HUES6 (cell line): ENCODE results near the gene HP1BP3.
"Not testable (repeated sequence)": the region's sequence is repeated elsewhere in the genome, so short reads cannot be mapped to it uniquely, and the experiment has no call there.

Experiments
- H3K27ac ChIP-seq: 2 replicates; pipeline ENCODE4 v1.7.0; 2013; ENCODE audit warnings: low read depth, mild to moderate bottlenecking, low read length, inconsistent platforms
- H3K27me3 ChIP-seq: 2 replicates; pipeline ENCODE4 v1.6.1; 2013; ENCODE audit warnings: low read length; ENCODE audit not compliant: control insufficient read depth, insufficient read depth
- H3K36me3 ChIP-seq: 2 replicates; pipeline ENCODE4 v1.6.1; 2013; ENCODE audit warnings: low read length; ENCODE audit not compliant: control insufficient read depth, insufficient read depth
- H3K4me1 ChIP-seq: 2 replicates; pipeline ENCODE4 v1.6.1; 2013; ENCODE audit warnings: low read length; ENCODE audit not compliant: control insufficient read depth, insufficient read depth
- H3K4me3 ChIP-seq: 2 replicates; pipeline ENCODE4 v1.5.1; 2013; ENCODE audit warnings: low read depth, low read length
- H3K9ac ChIP-seq: one replicate; pipeline ENCODE4 v1.6.1; 2013; ENCODE audit warnings: mild to moderate bottlenecking, low read length
- H3K9me3 ChIP-seq: 2 replicates; pipeline ENCODE4 v1.6.1; 2013; ENCODE audit warnings: low read depth, low read length; ENCODE audit not compliant: control insufficient read depth, insufficient read depth

HP1BP3 gene

DNA sequence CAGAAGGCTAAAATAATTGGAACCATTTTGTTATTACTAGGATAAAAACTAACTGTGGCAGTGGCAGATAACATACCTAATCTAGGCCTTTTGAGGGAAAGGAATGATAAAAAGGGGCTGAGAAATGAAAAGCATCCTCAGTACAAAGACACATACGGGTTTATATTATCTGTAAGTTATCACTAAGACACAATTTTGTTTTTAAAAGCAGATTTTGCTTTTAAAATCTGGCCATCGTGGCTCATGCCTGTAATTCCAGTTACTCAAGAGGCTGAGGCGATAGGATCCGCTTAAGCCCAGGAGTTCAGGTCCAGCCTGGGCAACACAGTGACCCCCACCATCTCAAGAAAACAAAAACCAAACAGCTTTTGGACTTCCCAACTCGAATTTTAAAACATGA is 24.8 kb upstream of the HP1BP3 start:
- Histone ChIP-seq H3K9me3 (no peaks in the 10 kb centered on the region), H3K27ac (no peak overlapping the region), H3K36me3 (peaks cover 30% of the 10 kb centered on the region), H3K4me3 (no peak overlapping the region), H3K4me1 (no peaks in the 10 kb centered on the region), H3K27me3 (no peaks in the 10 kb centered on the region), H3K9ac (no peak overlapping the region)

DNA sequence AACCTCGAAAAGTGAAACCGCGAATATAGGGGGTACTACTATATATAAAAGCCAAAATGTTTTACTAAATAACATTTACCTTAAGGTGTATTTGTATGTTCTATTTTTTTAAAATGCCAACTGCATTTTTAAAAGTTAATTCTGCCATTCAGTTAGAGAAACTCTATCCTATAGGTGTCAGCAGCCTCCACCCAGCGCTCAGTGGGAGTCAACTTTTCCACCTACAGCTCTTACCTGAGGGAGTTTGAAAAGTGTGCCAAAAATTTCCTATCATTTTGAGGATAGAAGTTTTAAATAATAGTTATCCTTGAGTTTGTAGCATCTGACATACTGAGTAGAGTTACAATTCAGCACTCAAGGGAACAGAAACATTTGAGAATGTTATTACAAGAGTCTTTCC is 6.1 kb upstream of the HP1BP3 start:
- H3K4me1 ChIP-seq, result peaks cover 3% of the 10 kb centered on the region
- no peaks in the 10 kb centered on the region for H3K27me3 ChIP-seq
- H3K9ac ChIP-seq, result no peak overlapping the region
- H3K27ac ChIP-seq, result no peak overlapping the region
- no peak overlapping the region for H3K4me3 ChIP-seq
- no peaks in the 10 kb centered on the region for H3K36me3 ChIP-seq
- no peaks in the 10 kb centered on the region for H3K9me3 ChIP-seq

DNA sequence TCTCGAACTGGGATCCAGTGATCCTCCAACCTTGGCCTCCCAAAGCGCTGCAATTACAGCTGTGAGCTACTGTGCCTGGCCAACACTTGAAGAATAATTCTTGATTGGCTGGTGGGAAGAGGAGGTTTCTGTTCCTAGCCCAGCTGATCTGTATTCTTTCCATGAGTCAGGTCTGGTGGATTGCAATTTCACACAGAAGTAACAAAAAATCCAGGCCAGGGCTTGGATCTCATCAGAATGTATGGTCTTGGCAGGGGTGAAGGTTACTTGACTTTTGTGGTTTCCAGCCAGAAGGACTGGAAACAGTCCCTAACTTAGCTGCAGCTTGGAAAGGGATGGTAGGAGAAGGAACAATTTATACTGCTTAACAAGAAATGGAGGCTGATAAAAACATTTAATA is 5.1 kb upstream of the HP1BP3 start:
- no peaks in the 10 kb centered on the region for H3K9me3 ChIP-seq
- H3K27me3 ChIP-seq, result no peaks in the 10 kb centered on the region
- H3K36me3 ChIP-seq, result no peaks in the 10 kb centered on the region
- H3K27ac ChIP-seq, result no peak overlapping the region
- H3K4me3 ChIP-seq, result no peak overlapping the region
- no peak overlapping the region for H3K9ac ChIP-seq
- H3K4me1 ChIP-seq, result peaks cover 6% of the 10 kb centered on the region

DNA sequence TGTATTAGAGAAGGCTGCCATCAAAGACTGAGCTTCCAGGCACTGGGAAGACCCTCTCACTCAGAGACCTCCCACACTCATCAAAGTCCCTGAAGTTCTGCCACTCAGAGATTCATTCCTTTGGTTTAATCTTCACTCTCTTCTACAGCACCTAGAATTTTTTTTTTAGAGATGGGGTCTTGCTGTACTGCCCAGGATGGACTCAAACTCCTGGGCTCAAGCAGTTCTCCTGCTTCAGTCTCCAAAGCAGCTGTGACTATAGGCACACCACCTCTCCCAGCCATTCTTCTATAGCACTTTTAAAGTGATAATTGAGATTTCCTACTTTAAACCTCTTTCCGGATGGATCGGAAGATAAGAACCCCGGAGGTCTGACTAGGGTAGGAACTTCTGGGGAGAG is 3.7 kb upstream of the HP1BP3 start:
- Histone ChIP-seq H3K4me1 (peaks cover 6% of the 10 kb centered on the region), H3K9ac (no peak overlapping the region), H3K9me3 (no peaks in the 10 kb centered on the region), H3K4me3 (no peak overlapping the region), H3K27ac (no peak overlapping the region), H3K27me3 (no peaks in the 10 kb centered on the region), H3K36me3 (no peaks in the 10 kb centered on the region)

DNA sequence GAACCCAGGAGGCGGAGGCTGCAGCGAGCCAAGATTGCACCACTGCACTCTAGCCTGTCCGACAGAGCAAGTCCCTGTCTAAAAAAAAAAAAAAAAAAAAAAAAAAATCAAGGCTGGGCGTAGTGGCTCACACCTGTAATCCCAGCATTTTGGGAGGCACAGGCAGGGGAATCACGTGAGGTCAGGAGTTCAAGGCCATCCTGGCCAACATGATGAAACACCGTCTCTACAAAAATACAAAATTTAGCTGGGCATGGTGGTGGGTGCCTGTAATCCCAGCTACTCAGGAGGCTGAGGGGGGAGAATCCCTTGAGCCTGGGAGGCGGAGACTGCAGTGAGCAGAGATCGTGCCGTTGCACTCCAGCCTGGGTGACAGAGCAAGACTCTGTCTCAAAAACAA is 2.5 kb upstream of the HP1BP3 start:
- H3K36me3 ChIP-seq, H3K4me1 ChIP-seq, H3K9ac ChIP-seq, H3K27me3 ChIP-seq, H3K27ac ChIP-seq, H3K9me3 ChIP-seq, H3K4me3 ChIP-seq: not testable (repeated sequence)

DNA sequence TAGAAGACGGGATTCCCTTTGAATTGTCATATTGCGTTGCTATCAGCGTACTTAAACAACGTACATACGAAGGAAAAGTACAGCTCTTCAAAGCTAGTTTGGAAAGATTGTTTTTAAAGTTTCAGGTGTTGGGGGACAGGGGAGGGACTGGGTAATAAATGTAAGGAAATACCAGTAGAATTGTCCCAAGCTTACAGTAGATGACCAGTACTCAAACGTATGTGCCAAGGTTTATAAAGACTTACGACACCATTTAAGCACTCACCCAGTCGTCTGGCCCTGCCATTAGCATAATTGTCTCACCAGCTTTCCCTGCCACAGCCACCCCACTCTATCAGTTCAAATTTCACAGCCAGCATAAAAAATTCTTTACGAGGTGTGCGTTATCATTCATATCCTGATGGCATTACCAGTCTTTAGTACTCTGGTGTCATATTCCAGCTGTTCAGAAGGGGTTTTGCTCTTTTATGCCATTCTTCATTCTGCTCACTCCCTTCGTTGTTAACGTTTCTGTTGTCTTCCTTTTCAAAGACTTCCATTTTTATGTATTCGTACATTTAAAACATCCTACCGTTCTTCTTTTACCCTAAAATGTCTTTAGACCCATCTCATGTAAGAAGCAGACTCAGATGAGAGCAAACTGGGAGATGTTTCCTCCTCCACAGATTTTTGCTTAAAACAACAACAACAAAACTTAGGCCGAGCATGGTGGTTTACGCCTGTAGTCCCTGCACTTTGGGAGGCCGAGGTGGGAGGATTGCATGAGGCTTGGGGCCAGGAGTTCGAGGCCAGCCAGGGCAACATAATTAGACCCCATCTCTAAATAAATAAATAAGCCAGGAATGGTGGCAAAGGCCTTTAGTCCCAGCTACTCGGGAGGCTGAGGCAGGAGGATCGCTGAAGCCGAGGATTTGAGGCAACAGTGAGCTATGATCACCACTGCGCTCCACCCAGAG is 1.0 kb upstream of the HP1BP3 start:
- peak overlapping the region; percentile 85 for H3K4me3 ChIP-seq
- no peaks in the 10 kb centered on the region for H3K36me3 ChIP-seq
- peak overlapping the region; percentile 92; the same call in 1 of the 2 replicates for H3K27ac ChIP-seq
- no peaks in the 10 kb centered on the region for H3K9me3 ChIP-seq
- H3K4me1 ChIP-seq, result peaks cover 6% of the 10 kb centered on the region
- H3K9ac ChIP-seq, result peak overlapping the region; percentile 89
- H3K27me3 ChIP-seq, result no peaks in the 10 kb centered on the region

DNA sequence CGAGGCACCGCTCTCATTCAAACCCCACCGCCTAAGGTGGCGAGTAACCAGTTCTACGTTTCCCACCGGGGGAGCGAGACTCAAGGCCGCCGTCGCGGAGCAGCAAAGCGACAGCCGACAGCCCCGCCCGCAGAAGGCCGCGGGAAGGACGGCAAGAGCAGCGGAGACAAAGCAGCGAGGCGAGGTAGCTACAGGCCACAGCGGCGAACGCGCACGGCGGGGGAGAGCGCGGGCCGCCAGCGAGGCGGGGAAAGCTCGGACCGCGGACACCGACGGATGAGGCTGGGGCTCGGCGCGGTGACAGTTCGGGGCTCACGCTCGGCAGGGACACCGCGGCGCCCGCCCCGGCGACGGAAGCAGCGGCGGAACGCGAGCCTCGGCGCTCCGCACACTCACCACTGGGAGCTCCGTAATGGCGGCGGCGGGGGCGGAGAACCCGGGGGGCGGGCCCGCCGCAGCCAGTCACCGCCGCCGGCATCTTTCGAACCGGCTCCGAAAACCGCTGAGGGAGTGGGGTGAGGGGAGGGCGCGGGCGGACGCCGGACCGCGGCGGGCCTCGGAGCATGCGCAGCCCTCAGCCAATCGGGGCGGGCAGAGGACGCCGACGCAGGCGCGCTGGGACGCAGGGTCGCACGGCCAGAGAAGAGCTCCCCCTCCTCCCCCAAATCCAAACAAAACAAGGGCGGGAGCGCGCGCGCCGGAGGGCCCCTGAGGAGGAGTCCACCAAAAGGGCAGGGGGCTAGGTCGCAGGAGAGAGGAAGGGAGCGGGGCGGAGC is 666 bp downstream of the HP1BP3 start:
- Histone ChIP-seq H3K4me3 (peak overlapping the region; percentile 85), H3K27ac (peak overlapping the region; percentile 86), H3K9me3 (no peaks in the 10 kb centered on the region), H3K27me3 (no peaks in the 10 kb centered on the region), H3K4me1 (peaks cover 6% of the 10 kb centered on the region), H3K9ac (peak overlapping the region; percentile 96), H3K36me3 (no peaks in the 10 kb centered on the region)

DNA sequence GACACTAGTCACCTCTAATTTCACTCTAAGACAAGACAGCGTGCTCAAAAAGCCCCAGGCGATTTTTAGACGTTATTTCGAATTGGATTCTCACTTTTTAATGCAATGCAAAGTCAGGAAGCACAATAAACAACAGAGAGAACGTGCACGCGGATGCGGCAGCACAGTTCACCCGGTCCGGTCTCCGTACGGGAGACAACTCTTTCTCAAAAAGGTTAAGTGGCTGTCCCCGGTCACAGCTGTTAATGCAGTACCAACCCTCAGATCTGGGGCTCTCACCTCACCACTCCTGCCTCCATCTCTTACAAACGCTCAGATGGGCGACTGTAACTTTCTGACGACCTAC is 1.2 kb downstream of the HP1BP3 start:
- Histone ChIP-seq H3K9me3 (no peaks in the 10 kb centered on the region), H3K27ac (peak overlapping the region; percentile 86)

DNA sequence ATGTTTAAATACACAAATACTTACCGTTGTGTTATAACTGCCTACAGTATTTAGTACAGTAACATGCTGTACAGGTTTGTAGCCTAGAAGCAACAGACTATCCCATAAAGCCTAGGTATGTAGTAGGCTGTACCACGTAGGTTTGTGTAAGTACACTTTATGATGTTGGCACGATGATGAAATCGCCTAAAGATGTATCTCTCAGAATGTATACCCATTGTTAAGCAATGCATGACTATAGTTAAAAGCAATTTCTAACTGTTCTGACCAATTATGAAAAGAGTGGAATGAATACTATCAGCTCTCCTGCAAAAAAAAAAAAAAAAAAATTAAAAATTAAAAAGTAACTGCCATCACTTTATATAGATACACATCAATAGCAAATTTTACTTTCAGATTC is 11.4 kb downstream of the HP1BP3 start:
- no peak overlapping the region for H3K4me3 ChIP-seq
- peaks cover 92% of the 10 kb centered on the region for H3K36me3 ChIP-seq
- no peaks in the 10 kb centered on the region for H3K4me1 ChIP-seq
- H3K9ac ChIP-seq, result no peak overlapping the region
- no peaks in the 10 kb centered on the region for H3K9me3 ChIP-seq
- no peaks in the 10 kb centered on the region for H3K27me3 ChIP-seq
- no peak overlapping the region for H3K27ac ChIP-seq

More for the DNA sequence above, 1.2 kb downstream of the HP1BP3 start:
- Histone ChIP-seq H3K27me3 (no peaks in the 10 kb centered on the region), H3K4me1 (peaks cover 6% of the 10 kb centered on the region), H3K4me3 (peak overlapping the region; percentile 85), H3K36me3 (no peaks in the 10 kb centered on the region), H3K9ac (peak overlapping the region; percentile 96)

DNA sequence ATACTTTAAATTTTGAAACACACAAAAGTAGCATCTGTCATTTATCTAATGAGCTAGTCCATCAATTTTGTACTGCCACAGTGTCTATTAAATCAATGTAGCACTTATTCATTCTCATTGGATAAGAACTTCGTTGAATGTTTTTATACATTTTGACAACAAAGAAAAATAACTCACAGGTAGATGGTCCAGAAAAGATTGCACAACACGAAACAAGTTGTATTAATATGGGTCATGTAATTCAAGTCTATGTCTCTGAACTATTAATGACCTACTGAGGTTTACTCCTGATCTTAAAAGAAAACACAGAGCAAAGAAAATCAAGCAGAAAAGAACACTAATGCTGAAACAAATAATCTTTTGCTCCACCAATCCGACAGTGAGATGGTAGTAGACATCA is 15.3 kb downstream of the HP1BP3 start:
- no peaks in the 10 kb centered on the region for H3K4me1 ChIP-seq
- no peak overlapping the region for H3K9ac ChIP-seq
- no peak overlapping the region for H3K4me3 ChIP-seq
- H3K27me3 ChIP-seq, result no peaks in the 10 kb centered on the region
- H3K36me3 ChIP-seq, result peaks cover 100% of the 10 kb centered on the region
- no peak overlapping the region for H3K27ac ChIP-seq
- H3K9me3 ChIP-seq, result no peaks in the 10 kb centered on the region
